Common myeloid progenitor, CD34-positive (primary cell): ENCODE results near the gene ADAM8. TPM values are rescaled to one million over a fixed set of nuclear protein-coding genes. Genes with fewer than 3 reads are reported as not detected.
"Not testable (repeated sequence)": the region's sequence is repeated elsewhere in the genome, so short reads cannot be mapped to it uniquely, and the experiment has no call there.

Experiments used
- CTCF ChIA-PET: fragments of 350-600 bp; sonication (Branson Sonifier 250); formaldehyde crosslinking; loops from one replicate; lab custom pipeline; 2021; ENCODE audit warnings: antibody characterized with exemption; lab: Charles Lee
- POLR2A ChIA-PET: fragments of 350-600 bp; sonication (Branson Sonifier 250); formaldehyde crosslinking; loops from one replicate; lab custom pipeline; 2021; ENCODE audit warnings: antibody characterized with exemption; lab: Charles Lee
- DNase-seq, 3 donors: peaks; one replicate each; pipeline versions ENCODE4 v3.0.0 to v3.0.0-alpha.2; 2013
- H3K27ac ChIP-seq, 2 experiments: 1 replicate in 1 of 2; 2 replicates in 1 of 2; pipeline ENCODE4 v1.7.0; 2013; ENCODE audit warnings: inconsistent platforms in 2 of 2, low read length in 2 of 2, mild to moderate bottlenecking in 2 of 2, low read depth in 1 of 2, moderate library complexity in 1 of 2; ENCODE audit not compliant: severe bottlenecking in 2 of 2, insufficient read depth in 1 of 2, poor library complexity in 1 of 2
- H3K27me3 ChIP-seq, 5 experiments: replicated peaks in 2 of 5; 1 replicate in 3 of 5; 2 replicates in 2 of 5; pipeline versions ENCODE4 v1.6.1 to v1.7.0; 2013; ENCODE audit warnings: low read length in 4 of 5, mild to moderate bottlenecking in 2 of 5, moderate library complexity in 2 of 5, inconsistent platforms in 1 of 5; ENCODE audit not compliant: insufficient read depth in 5 of 5, control insufficient read depth in 4 of 5
- H3K36me3 ChIP-seq, 4 experiments: 1 replicate in 2 of 4; 2 replicates in 2 of 4; pipeline versions ENCODE4 v1.6.1 to v1.7.0; 2013; ENCODE audit warnings: low read length in 3 of 4, control low read depth in 1 of 4, mild to moderate bottlenecking in 1 of 4; ENCODE audit not compliant: control insufficient read depth in 4 of 4, insufficient read depth in 4 of 4
- H3K4me1 ChIP-seq, 4 experiments: 1 replicate in 3 of 4; 2 replicates in 1 of 4; pipeline versions ENCODE4 v1.6.1 to v1.7.1; 2013; ENCODE audit warnings: low read length in 3 of 4, mild to moderate bottlenecking in 3 of 4, control low read depth in 1 of 4, inconsistent platforms in 1 of 4, moderate library complexity in 1 of 4; ENCODE audit not compliant: control insufficient read depth in 4 of 4, insufficient read depth in 4 of 4; ENCODE audit errors: control extremely low read depth in 1 of 4
- H3K4me3 ChIP-seq, 7 experiments: 1 replicate in 4 of 7; 2 replicates in 3 of 7; pipeline versions ENCODE4 v1.5.1 to v1.7.0; 2013; ENCODE audit warnings: mild to moderate bottlenecking in 7 of 7, low read length in 6 of 7, moderate library complexity in 6 of 7, inconsistent platforms in 2 of 7, low read depth in 2 of 7, control low read depth in 1 of 7; ENCODE audit not compliant: insufficient read depth in 4 of 7, control insufficient read depth in 1 of 7; ENCODE audit errors: extremely low read depth in 1 of 7
- H3K9me3 ChIP-seq, 5 experiments: 1 replicate in 4 of 5; 2 replicates in 1 of 5; pipeline versions ENCODE4 v1.6.1 to v1.7.1; 2013; ENCODE audit warnings: low read length in 4 of 5, mild to moderate bottlenecking in 2 of 5, inconsistent platforms in 1 of 5, low read depth in 1 of 5, moderate library complexity in 1 of 5; ENCODE audit not compliant: control insufficient read depth in 4 of 5, insufficient read depth in 2 of 5; ENCODE audit errors: control extremely low read depth in 1 of 5
- WGBS: methylation state at CpG from one replicate; pipeline ENCODE4 v1.1.5; 2013; ENCODE audit not compliant: insufficient coverage; 5-methylcytosine and 5-hydroxymethylcytosine counted together
- polyA plus RNA-seq: library from polyadenylated mRNA; unstranded; fragments of 120-200 nt; gene quantifications from one replicate; pipeline ENCODE4 v1.2.1, GENCODE V29; 2013

ADAM8 gene
- 47.7 TPM for polyA plus RNA-seq

DNA sequence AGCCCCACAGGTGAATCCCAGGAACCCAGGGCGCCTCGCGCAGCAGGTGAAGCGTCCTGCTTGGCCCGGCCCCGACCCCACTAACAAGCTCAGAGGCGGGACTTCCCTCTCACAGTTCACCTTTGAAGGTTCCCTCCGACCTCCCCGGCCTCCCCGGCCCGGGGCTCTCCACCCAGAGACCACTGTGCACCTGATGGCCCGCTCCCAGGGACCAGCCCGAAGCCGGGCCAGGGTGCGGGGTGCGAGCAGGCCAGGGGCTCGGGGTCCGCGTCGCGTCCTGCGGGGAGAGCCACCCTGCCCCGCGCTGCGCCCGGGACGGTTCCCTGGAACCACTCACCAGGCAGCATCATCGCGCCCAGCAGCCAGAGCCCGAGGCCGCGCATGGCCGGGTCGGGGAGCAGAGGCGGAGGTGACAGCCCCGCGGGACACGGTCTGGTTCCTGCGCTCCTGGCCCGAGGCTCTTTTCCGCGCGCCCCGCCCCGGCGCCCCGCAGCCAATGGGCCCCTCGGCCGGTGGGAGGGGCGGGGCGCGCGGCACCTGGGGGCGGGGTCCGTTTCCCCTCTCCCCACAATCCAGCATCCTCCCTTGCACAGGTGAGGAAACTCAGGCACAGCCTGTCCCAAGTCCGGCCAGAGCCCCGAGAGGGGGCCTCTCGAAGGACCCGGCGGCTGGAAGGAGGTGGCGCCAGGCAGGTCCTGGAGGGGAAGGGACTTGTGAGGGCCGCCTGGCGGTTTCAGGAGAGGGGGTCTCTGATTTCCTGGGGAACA lies at the start of gene ADAM8:
ADAM8 (minus strand) TSS at position 434 of the 767 bp plus-strand sequence; CDS start at position 383, 51 bp downstream.
- Histone ChIP-seq H3K36me3 (peaks cover 0 to 27% (median 13%) of the 10 kb centered on the region in 4 experiments), H3K27ac (peak within 1 kb of the TSS; percentile 85 to 93), H3K4me1 (peaks cover 11 to 76% (median 71%) of the 10 kb centered on the region in 4 experiments), H3K4me3 (peak within 1 kb of the TSS; percentile 57 to 91 (median 72)), H3K27me3 (no peaks in the 10 kb centered on the region), H3K9me3 (no peaks in the 10 kb centered on the region)
- POLR2A ChIA-PET: interaction anchor here (0.7 to 5.8 kb wide), 5 partner anchors 13 to 39 kb away, joined by 3 to 63 read pairs (median 11); partner anchors contain the start of genes TUBGCP2, VENTX and ZNF511
- CTCF ChIA-PET: interaction anchor here (1.0 to 7.1 kb wide), 5 partner anchors 11 to 33 kb away, joined by 3 to 112 read pairs (median 12); no protein-coding TSS in a partner anchor
- 4% methylated on average over 35 of the region's 63 CpGs for WGBS
- DNase-seq: peak in 2 of 3 donors; percentile 46 to 59

DNA sequence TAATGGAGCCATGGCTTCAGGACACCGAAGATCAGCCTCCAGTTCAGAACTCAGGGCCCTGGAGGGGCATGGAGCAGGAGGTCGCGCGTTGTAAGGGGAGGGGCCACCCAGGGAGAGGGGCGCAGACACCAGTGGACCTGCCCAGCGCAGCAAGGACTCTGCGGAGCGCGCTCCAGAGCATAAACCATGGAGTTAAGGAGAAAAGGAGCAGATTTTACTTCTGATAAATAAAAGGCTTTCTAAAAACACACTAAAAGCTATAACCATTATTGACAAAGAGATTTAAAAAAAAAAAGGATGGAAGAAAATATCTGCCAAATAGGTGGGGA lies 49.5 kb upstream of the ADAM8 start:
- Histone ChIP-seq H3K4me1 (peaks cover 0 to 24% (median 11%) of the 10 kb centered on the region in 4 experiments), H3K9me3 (no peaks in the 10 kb centered on the region), H3K36me3 (no peaks in the 10 kb centered on the region), H3K4me3 (peak overlapping the region in 4 of 7 experiments; percentile 50 to 60 (median 56)), H3K27ac (no peak overlapping the region), H3K27me3 (peaks cover 7 to 59% (median 35%) of the 10 kb centered on the region in 5 experiments)
- CTCF ChIA-PET: interaction anchor here (1.5 kb wide), 1 partner anchor 11 kb away, joined by 4 read pairs; no protein-coding TSS in a partner anchor
- 20% methylated on average over 1 of the region's 9 CpGs for WGBS
- POLR2A ChIA-PET: no interaction called here
- DNase-seq: no peak

- ChIA-PET POLR2A (no interaction called here), CTCF (interaction anchor here (1.5 to 2.3 kb wide), 2 partner anchors 11 kb away, joined by 4 to 14 read pairs; no protein-coding TSS in a partner anchor)
- no peaks in the 10 kb centered on the region for H3K36me3 ChIP-seq
- peaks cover 0 to 2% (median 0%) of the 10 kb centered on the region in 5 experiments for H3K9me3 ChIP-seq
- peak in 1 of 3 donors; percentile 39 for DNase-seq
- peak overlapping the region in 4 of 7 experiments; percentile 50 to 60 (median 56) for H3K4me3 ChIP-seq
- H3K27me3 ChIP-seq: peaks cover 5 to 54% (median 29%) of the 10 kb centered on the region in 5 experiments
- H3K27ac ChIP-seq: no peak overlapping the region
- 2% methylated on average over 75 of the region's 91 CpGs for WGBS
- H3K4me1 ChIP-seq: peaks cover 0 to 24% (median 11%) of the 10 kb centered on the region in 4 experiments
These were observed 49.0 kb upstream of the ADAM8 start for GRCh38 chr10:133325440-133326222.

- Histone ChIP-seq H3K27me3 (peaks cover 5 to 52% (median 31%) of the 10 kb centered on the region in 5 experiments), H3K36me3 (no peaks in the 10 kb centered on the region), H3K4me1 (peaks cover 0 to 22% (median 11%) of the 10 kb centered on the region in 4 experiments), H3K27ac (no peak overlapping the region), H3K9me3 (peaks cover 0 to 2% (median 0%) of the 10 kb centered on the region in 5 experiments), H3K4me3 (peak overlapping the region in 2 of 7 experiments; percentile 10 to 50)
- 13% methylated on average over 17 of the region's 20 CpGs for WGBS
- POLR2A ChIA-PET: no interaction called here
- DNase-seq: no peak
- CTCF ChIA-PET: interaction anchor here (2.3 kb wide), 1 partner anchor 10 kb away, joined by 14 read pairs; no protein-coding TSS in a partner anchor
These were observed 48.2 kb upstream of the ADAM8 start for GRCh38 chr10:133324857-133325260.

- ChIA-PET POLR2A (no interaction called here), CTCF (interaction anchor here (0.6 to 2.3 kb wide), 3 partner anchors 9 to 16 kb away, joined by 3 to 14 read pairs (median 3); no protein-coding TSS in a partner anchor)
- Histone ChIP-seq H3K9me3 (peaks cover 0 to 2% (median 0%) of the 10 kb centered on the region in 5 experiments), H3K4me1 (peaks cover 0 to 21% (median 11%) of the 10 kb centered on the region in 4 experiments), H3K36me3 (no peaks in the 10 kb centered on the region), H3K27ac (no peak overlapping the region), H3K4me3 (no peak overlapping the region), H3K27me3 (peaks cover 5 to 55% (median 26%) of the 10 kb centered on the region in 5 experiments)
- WGBS: 49% methylated on average over 3 of the region's 13 CpGs
- DNase-seq: peak; percentile 54 to 73 (median 70)
These were observed 47.6 kb upstream of the ADAM8 start for GRCh38 chr10:133324198-133324792.

DNA sequence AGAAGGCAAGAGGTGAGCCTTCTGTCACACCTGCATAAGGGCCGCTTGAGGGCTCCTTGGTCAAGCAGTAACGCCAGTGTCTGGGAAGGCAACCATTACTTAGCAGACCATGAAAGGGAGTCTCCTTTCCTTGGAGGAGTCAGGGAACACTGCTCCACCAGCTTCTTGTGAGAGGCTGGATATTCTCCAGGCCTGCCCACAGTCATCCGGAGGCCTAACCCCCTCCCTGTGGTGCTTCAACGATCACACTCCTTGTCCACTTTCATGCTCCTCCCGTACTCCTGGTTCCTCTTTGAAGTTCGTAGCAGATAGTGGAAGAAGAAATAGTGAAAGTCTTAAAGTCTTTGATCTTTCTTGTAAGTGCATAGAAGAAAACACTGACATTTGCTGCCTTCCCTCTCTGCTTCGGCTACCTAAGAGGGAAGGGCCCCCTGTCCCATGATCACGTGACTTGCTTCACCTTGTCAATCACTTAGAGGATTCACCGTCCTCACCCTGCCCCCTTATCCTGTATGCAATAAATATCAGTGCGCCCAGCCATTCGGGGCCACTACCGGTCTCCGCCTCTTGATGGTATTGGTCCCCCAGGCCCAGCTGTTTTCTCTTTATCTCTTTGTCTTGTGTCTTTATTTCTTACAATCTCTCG lies 45.5 kb upstream of the ADAM8 start:
- DNase-seq, H3K27ac ChIP-seq, H3K4me3 ChIP-seq, POLR2A ChIA-PET, H3K36me3 ChIP-seq, H3K9me3 ChIP-seq: not testable (repeated sequence)
- peaks cover 0 to 26% (median 12%) of the 10 kb centered on the region in 4 experiments for H3K4me1 ChIP-seq
- CTCF ChIA-PET: interaction anchor here (0.5 to 2.5 kb wide), 4 partner anchors 7 to 15 kb away, joined by 3 to 11 read pairs (median 5); no protein-coding TSS in a partner anchor
- H3K27me3 ChIP-seq: peaks cover 5 to 38% (median 12%) of the 10 kb centered on the region in 5 experiments
- 100% methylated on average over 1 of the region's 14 CpGs for WGBS
